ENCODE results near the gene PCSK4.

GRCh38 chr19:1491849-1492170 lies 1.7 kb upstream of the PCSK4 start:
- TF ChIP-seq, protein P1, sequence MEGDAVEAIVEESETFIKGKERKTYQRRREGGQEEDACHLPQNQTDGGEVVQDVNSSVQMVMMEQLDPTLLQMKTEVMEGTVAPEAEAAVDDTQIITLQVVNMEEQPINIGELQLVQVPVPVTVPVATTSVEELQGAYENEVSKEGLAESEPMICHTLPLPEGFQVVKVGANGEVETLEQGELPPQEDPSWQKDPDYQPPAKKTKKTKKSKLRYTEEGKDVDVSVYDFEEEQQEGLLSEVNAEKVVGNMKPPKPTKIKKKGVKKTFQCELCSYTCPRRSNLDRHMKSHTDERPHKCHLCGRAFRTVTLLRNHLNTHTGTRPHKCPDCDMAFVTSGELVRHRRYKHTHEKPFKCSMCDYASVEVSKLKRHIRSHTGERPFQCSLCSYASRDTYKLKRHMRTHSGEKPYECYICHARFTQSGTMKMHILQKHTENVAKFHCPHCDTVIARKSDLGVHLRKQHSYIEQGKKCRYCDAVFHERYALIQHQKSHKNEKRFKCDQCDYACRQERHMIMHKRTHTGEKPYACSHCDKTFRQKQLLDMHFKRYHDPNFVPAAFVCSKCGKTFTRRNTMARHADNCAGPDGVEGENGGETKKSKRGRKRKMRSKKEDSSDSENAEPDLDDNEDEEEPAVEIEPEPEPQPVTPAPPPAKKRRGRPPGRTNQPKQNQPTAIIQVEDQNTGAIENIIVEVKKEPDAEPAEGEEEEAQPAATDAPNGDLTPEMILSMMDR (IDR thresholded peaks at IDR 0.05), result no peak
- TF ChIP-seq CHD2 (IDR thresholded peaks at IDR 0.05; ENCODE audit: low read length, partially characterized antibody), result no peak
- TF ChIP-seq EP300 (IDR thresholded peaks at IDR 0.05), result no peak
- TF ChIP-seq BHLHE40 (IDR thresholded peaks at IDR 0.05; ENCODE audit: low read depth, low read length), result no peak
- TF ChIP-seq POLR2A (IDR thresholded peaks at IDR 0.05; ENCODE audit: low read length), result no peak
- TF ChIP-seq FOSL2 (IDR thresholded peaks at IDR 0.05), result no peak
- no peak for TF ChIP-seq FOSL2 (CRISPR knock-in tag; IDR thresholded peaks at IDR 0.05)
- no peak for TF ChIP-seq CEBPB (IDR thresholded peaks at IDR 0.05)
- TF ChIP-seq ESRRA (IDR thresholded peaks at IDR 0.05; ENCODE audit: borderline replicate concordance, low read length), result no peak

Data from A549 (cell line).